ENCODE measurements around the gene FAXDC2.

FAXDC2 gene

GRCh38 chr5:154797762-154798161, 52.6 kb downstream of the FAXDC2 start:
- DNase-seq (ENCODE audit: low read depth in 3 of 3), result no peak

GRCh38 chr5:154795235-154795596, 55.2 kb downstream of the FAXDC2 start:
- no peak for DNase-seq (ENCODE audit: low read depth in 3 of 3)

GRCh38 chr5:154794525-154795234, 55.7 kb downstream of the FAXDC2 start:
- DNase-seq (ENCODE audit: low read depth in 3 of 3), result no peak

GRCh38 chr5:154793599-154794524, 56.5 kb downstream of the FAXDC2 start:
- DNase-seq (ENCODE audit: low read depth in 3 of 3), result no peak

- no peak for DNase-seq (ENCODE audit: low read depth in 3 of 3)
Observed at GRCh38 chr5:154791535-154791934, 58.9 kb downstream of the FAXDC2 start.

- DNase-seq (ENCODE audit: low read depth in 3 of 3), result no peak
Observed at GRCh38 chr5:154788212-154788611, 62.2 kb downstream of the FAXDC2 start.

GRCh38 chr5:154786414-154786813, 64.0 kb downstream of the FAXDC2 start:
- no peak for DNase-seq (ENCODE audit: low read depth in 3 of 3)

- DNase-seq (ENCODE audit: low read depth in 3 of 3), result no peak
Observed at GRCh38 chr5:154784856-154785255, 65.5 kb downstream of the FAXDC2 start.

- no peak for DNase-seq (ENCODE audit: low read depth in 3 of 3)
Observed at GRCh38 chr5:154783774-154784460, 66.5 kb downstream of the FAXDC2 start.

GRCh38 chr5:154782812-154783592, 67.4 kb downstream of the FAXDC2 start:
- no peak for DNase-seq (ENCODE audit: low read depth in 3 of 3)

GRCh38 chr5:154782326-154782725, 68.1 kb downstream of the FAXDC2 start:
- no peak for DNase-seq (ENCODE audit: low read depth in 3 of 3)

- DNase-seq (ENCODE audit: low read depth in 3 of 3), result no peak
Observed at GRCh38 chr5:154780128-154780527, 70.3 kb downstream of the FAXDC2 start.

- DNase-seq (ENCODE audit: low read depth in 3 of 3), result no peak
Observed at GRCh38 chr5:154779105-154779504, 71.3 kb downstream of the FAXDC2 start.

- no peak for DNase-seq (ENCODE audit: low read depth in 3 of 3)
Observed at GRCh38 chr5:154778534-154778933, 71.9 kb downstream of the FAXDC2 start.

- DNase-seq (ENCODE audit: low read depth in 3 of 3), result no peak
Observed at GRCh38 chr5:154776167-154776566, 74.2 kb downstream of the FAXDC2 start.

- no peak for DNase-seq (ENCODE audit: low read depth in 3 of 3)
Observed at GRCh38 chr5:154773326-154773725, 77.1 kb downstream of the FAXDC2 start.

- DNase-seq (ENCODE audit: low read depth in 3 of 3), result no peak
Observed at GRCh38 chr5:154771383-154771901, 79.0 kb downstream of the FAXDC2 start.

GRCh38 chr5:154770111-154770510, 80.3 kb downstream of the FAXDC2 start:
- no peak for DNase-seq (ENCODE audit: low read depth in 3 of 3)

Data from stimulated activated CD4-positive, alpha-beta T cell treated with anti-CD3 and anti-CD28 coated beads, TNF-alpha, amount 100 ng/mL, for 48 hours (primary cell).